T-helper 2 cell treated with Interferon-gamma antibody and Interleukin-4, amounts not matched to agents 5 μg/mL and 100 μg/mL, for 36 hours (primary cell): ENCODE measurements around the gene IL17B.

ENCODE experiments used
- DNase-seq: peaks from one replicate; pipeline ENCODE4 v3.0.0; 2021; ENCODE audit warnings: low spot score
- H3K27ac Mint-ChIP-seq: one replicate; pipeline ENCODE4 v1.8.0; 2021; ENCODE audit warnings: mild to moderate bottlenecking, mixed read lengths
- H3K27me3 Mint-ChIP-seq: one replicate; pipeline ENCODE4 v1.8.0; 2021; ENCODE audit warnings: low read depth, mixed read lengths
- H3K36me3 Mint-ChIP-seq: one replicate; pipeline ENCODE4 v1.8.0; 2021; ENCODE audit warnings: low read depth, mixed read lengths
- H3K4me1 Mint-ChIP-seq: one replicate; pipeline ENCODE4 v1.8.0; 2021; ENCODE audit warnings: low read depth, mixed read lengths
- H3K4me3 Mint-ChIP-seq: one replicate; pipeline ENCODE4 v1.8.0; 2022; ENCODE audit warnings: mild to moderate bottlenecking, moderate library complexity, mixed read lengths
- H3K9me3 Mint-ChIP-seq: one replicate; pipeline ENCODE4 v1.8.0; 2021; ENCODE audit warnings: mixed read lengths

IL17B gene, protein sequence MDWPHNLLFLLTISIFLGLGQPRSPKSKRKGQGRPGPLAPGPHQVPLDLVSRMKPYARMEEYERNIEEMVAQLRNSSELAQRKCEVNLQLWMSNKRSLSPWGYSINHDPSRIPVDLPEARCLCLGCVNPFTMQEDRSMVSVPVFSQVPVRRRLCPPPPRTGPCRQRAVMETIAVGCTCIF

DNA sequence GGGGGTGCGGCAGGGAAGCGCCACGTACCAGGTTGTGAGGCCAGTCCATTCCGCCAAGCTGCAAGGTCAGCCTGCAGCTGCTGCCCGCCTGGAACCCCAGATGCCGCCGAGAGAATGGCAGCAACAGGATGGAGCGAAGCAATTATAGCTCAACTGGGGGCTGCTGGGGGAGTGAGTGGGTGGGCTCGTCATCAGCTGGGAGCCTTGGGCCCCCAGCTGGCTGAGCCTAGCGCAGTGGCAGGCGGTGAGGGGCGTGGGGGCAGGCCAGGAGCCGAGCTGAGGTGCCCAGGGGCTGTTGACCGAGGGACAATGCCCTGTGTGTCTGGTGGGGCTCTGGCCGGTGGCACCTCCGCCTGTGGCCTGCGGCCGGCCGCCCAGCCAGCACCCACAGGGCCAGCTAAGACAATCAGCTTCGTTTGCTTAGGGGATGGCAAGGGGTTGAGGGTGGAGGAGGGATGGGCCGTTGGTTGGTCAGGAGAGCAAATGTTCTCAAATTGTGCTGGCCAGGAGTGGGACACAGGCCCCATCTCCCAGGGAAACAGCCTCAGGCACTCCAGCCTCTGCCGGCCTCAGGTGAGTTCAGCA is at the start of gene IL17B:
TSS of gene IL17B (minus strand) at position 116 of the 585 bp plus-strand sequence. CDS start at position 49, 67 bp downstream.
- no peaks in the 10 kb centered on the region for H3K4me1 Mint-ChIP-seq
- no peaks in the 10 kb centered on the region for H3K27me3 Mint-ChIP-seq
- no peak for DNase-seq
- H3K4me3 Mint-ChIP-seq: no peak within 1 kb of the TSS
- H3K36me3 Mint-ChIP-seq: no peaks in the 10 kb centered on the region
- no peaks in the 10 kb centered on the region for H3K9me3 Mint-ChIP-seq
- peak within 1 kb of the TSS; percentile 31 for H3K27ac Mint-ChIP-seq

DNA sequence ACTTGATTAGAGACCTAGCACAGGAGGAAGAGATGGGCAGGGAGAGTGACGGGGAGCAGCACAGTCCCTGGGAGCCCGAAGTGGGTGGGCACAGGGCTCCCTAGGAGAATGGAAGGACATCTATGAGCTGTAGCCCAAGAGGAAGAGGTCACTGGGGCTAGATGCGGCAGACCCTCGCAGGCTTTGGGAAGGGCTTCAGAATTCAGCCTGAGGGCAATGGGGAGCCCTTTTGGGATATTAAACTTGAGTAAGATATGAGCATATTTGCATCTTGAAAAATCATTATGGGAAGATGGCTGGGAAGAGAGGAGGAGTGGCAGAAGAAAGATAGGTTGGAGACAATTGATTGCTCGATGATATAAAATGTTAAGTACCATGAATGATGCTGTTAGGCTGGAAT is 48.9 kb upstream of the IL17B start:
- Mint-ChIP-seq H3K36me3 (no peaks in the 10 kb centered on the region), H3K4me3 (no peak overlapping the region), H3K9me3 (no peaks in the 10 kb centered on the region), H3K27ac (no peak overlapping the region), H3K4me1 (peaks cover 12% of the 10 kb centered on the region), H3K27me3 (peaks cover 4% of the 10 kb centered on the region)
- DNase-seq: no peak

DNA sequence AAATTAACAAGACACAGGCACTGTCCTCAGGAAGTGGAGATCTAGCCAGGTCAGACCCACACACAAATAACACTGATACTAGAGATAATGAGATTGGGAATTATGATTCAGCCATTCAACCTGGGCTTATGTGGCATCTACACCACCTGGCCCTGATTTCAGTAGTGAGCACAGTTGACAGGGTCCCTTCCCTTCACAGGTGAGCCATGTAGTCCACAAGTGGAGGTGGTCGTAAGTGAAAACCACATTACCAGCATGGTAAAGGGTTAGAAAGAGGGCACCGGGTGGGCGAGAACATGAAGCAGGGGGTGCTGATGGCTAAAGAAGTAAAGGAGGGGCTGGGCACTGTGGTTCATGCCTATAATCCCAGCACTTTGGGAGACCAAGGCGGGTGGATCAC is 48.3 kb upstream of the IL17B start:
- H3K9me3 Mint-ChIP-seq: no peaks in the 10 kb centered on the region
- H3K4me1 Mint-ChIP-seq: peaks cover 12% of the 10 kb centered on the region
- H3K36me3 Mint-ChIP-seq: no peaks in the 10 kb centered on the region
- no peak overlapping the region for H3K4me3 Mint-ChIP-seq
- no peak overlapping the region for H3K27ac Mint-ChIP-seq
- H3K27me3 Mint-ChIP-seq: peaks cover 4% of the 10 kb centered on the region
- no peak for DNase-seq

DNA sequence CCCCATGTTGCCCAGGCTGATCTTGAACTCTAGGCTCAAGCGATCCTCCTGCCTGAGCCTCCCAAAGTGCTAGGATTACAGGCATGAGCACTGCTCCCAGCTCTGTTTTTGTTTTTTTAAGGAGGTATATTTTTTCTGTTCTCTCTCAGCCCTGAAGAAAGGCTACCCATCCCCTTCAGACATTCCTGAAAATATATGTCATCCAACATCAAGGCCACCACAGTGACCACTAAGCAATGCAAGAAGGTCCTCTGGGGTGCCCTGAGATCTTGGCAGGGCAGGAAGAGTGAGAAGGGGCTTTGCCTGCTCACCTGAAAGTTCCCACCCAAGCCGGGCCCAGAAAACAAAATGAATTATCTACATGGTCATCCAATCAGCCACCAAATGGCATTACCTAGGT is 47.8 kb upstream of the IL17B start:
- Mint-ChIP-seq H3K27ac (no peak overlapping the region), H3K4me3 (no peak overlapping the region), H3K27me3 (peaks cover 7% of the 10 kb centered on the region), H3K9me3 (no peaks in the 10 kb centered on the region), H3K4me1 (peaks cover 12% of the 10 kb centered on the region), H3K36me3 (no peaks in the 10 kb centered on the region)
- no peak for DNase-seq

DNA sequence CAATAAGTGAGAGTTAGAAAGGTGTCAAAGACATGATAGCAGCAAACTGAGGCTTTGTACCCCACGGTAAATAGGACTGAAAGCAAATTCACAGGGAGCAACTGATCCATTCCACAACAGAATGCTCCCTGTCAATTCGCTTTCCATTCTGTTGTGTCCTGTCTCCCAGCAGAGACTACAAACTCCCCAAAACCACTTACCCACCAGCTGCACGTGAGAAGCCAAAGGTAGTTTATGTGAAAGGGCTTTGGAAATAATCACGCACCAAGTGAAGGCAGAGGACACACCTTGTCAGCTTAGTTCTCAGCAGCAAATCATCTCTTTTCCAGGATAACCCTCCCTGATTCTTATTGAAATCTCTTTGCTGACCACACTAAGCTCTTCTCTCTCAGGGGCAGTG is 46.6 kb upstream of the IL17B start:
- no peak for DNase-seq
- H3K4me3 Mint-ChIP-seq: no peak overlapping the region
- no peaks in the 10 kb centered on the region for H3K36me3 Mint-ChIP-seq
- H3K4me1 Mint-ChIP-seq: peaks cover 6% of the 10 kb centered on the region
- H3K27ac Mint-ChIP-seq: no peak overlapping the region
- no peaks in the 10 kb centered on the region for H3K9me3 Mint-ChIP-seq
- H3K27me3 Mint-ChIP-seq: peaks cover 8% of the 10 kb centered on the region

DNA sequence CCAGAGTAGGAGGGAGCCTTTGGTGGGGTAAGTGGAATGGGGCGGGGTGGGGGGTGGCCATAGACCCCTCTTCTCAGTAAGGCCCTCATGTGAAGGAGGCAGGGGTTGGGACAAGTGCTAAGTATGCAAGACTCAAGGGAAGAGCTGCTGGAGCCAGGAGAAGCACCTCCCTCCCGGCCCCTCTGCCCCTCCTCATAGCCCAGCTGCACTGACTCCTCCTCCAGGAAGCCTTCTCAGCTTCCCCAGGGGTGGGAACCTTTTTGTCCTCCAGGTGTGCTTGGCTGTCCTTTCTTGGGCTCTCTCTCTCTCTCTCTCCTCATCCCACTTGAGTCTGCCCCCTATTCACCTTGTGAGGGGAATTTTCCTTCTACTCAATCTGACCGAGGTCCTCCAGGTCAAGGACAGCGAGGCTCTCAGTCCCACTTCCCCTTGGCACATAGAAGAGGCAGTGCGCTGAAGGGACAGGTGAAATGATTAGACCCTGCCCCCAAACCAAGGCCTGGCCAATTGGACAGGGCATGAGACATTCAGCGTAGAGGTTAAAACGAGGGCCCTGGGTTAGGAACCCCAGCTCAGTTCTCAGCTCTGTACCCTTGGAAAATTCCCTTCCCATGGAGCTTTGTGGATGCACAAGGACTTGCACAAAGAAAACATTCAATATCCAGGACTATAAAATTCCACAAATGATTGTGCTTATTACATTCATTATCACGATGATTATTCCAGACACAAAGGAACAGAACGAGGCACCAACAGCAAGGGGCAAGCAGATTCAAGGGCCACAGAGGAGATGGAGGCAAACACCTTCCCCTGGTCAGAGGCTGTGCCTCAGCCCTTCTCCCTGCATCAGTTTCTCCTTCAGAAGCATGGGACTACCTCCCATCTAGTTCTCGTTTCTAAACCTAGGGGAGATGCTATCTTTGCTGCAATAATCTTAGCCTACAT is 45.6 kb upstream of the IL17B start:
- Mint-ChIP-seq H3K36me3 (no peaks in the 10 kb centered on the region), H3K4me1 (peaks cover 2% of the 10 kb centered on the region)

DNA sequence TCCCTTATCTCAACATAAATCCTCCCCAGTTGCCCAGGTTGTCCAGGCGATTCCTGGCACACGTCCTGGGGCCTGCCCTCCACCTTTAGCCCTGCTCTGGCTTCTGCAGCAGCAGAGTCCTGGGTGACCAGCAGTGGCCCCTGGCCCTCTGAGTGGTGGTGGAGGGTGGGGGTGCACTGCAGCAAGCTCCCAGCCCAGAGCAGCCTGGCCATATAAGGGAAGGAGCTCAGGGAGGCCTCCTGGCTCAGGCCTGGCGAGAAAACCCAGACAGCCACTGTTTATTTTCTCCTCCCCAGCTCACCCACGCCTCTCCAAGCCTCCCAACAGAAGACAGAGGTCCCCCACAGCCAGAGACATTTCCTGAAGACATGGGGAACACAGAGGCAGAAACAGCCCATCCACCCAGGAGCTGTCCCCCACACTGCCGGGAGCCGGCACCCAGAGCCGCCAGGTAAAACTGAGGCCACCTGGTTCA is 44.7 kb upstream of the IL17B start:
- peaks cover 8% of the 10 kb centered on the region for H3K27me3 Mint-ChIP-seq
- H3K9me3 Mint-ChIP-seq: no peaks in the 10 kb centered on the region
- H3K4me1 Mint-ChIP-seq: no peaks in the 10 kb centered on the region
- DNase-seq: no peak
- H3K27ac Mint-ChIP-seq: no peak overlapping the region
- no peaks in the 10 kb centered on the region for H3K36me3 Mint-ChIP-seq
- H3K4me3 Mint-ChIP-seq: no peak overlapping the region

More for the DNA sequence above, 45.6 kb upstream of the IL17B start:
- Mint-ChIP-seq H3K4me3 (no peak overlapping the region), H3K27me3 (peaks cover 8% of the 10 kb centered on the region), H3K9me3 (no peaks in the 10 kb centered on the region), H3K27ac (no peak overlapping the region)
- DNase-seq: no peak

DNA sequence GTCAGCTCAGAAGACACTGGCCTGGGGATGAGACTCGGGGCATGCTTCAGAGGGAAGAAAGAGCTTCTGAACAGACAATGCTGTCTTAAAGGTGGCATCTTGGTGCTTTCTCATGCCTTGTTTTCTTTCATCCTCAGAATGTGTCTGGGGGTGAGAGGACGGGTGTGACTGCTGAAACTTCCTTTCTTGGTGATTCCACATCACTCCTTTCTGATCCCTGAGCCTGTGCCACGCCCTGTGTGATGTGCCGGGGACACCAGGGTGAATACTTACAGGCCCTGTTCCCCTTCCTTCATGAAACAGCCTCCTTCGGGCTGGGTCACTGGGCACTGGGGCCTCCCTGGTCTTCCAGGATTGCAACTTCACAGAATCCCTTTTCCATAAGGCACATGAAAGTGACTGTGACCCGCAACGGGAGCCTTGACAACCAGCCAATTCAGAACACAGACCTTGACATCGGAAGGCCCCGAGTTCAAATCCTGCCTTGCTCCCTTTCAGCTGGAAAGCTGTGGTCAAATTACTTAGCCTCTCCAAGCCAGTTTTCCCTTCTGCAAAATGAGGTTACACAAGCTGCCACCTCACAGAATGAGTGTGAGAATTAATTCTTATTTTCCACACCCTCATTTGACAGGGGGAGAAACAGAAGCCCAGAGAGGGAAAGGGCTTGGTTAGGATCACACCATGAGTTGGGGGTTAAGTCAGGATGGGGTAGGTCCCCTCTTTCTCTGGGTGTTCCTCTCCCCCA is 44.1 kb upstream of the IL17B start:
- H3K4me3 Mint-ChIP-seq: no peak overlapping the region
- no peak overlapping the region for H3K27ac Mint-ChIP-seq
- H3K9me3 Mint-ChIP-seq: no peaks in the 10 kb centered on the region
- H3K36me3 Mint-ChIP-seq: no peaks in the 10 kb centered on the region
- peaks cover 8% of the 10 kb centered on the region for H3K27me3 Mint-ChIP-seq
- no peaks in the 10 kb centered on the region for H3K4me1 Mint-ChIP-seq
- DNase-seq: no peak

DNA sequence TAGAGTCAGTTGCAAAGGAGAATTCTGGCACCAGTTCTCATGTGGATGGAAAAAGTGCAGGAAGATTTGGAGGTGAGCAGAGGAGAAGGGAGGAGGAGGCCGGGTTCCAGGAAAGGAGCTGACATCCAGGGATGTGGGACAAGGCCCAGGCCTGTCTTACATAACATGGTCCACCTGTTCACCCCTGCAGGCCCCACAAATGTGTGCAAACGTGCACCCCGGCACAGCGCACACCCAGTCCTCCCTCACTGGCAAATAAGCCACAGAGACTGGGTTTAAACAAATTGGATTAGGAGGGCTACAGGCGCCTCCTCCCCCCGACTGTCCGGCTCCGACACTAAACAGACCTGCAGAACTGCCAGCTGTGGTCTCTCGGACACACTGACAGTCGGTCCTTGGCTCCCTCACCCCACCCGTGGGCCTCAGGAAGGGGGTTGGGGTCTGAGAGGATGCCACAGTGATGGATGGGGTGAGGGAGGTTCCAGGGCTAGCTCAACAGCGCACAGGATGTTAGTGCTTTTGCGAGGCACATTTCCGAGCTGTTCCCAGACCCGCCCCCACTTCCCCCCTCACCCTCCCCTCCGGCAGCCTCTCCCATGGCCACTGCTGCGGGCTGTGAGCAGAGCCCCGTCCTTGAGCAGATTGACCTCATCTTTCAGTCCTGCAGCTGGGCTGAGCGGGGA is 43.4 kb upstream of the IL17B start:
- Mint-ChIP-seq H3K36me3 (no peaks in the 10 kb centered on the region), H3K27ac (no peak overlapping the region), H3K9me3 (no peaks in the 10 kb centered on the region), H3K4me1 (no peaks in the 10 kb centered on the region), H3K27me3 (peaks cover 8% of the 10 kb centered on the region), H3K4me3 (no peak overlapping the region)
- DNase-seq: no peak

DNA sequence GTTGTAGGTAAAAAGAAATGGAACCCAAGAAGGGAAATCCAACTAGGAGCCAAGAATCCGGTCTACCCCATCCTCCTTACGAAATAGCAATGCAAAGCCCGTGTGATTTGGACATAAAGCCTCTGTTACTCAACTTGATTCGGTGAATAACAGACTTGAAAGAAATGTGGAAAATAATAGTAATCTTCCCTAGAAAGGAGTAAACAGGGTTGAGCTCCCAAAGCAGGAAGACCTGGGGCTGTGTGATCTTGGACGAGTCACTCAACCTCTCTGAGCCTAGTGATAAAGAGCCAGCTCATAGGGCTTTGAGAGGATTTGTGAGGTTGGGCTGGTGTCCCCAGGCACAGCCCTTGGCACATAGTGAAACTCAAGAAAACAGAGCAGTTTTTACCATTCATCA is 42.7 kb upstream of the IL17B start:
- H3K27me3 Mint-ChIP-seq: peaks cover 3% of the 10 kb centered on the region
- no peak for DNase-seq
- H3K4me3 Mint-ChIP-seq: no peak overlapping the region
- H3K27ac Mint-ChIP-seq: no peak overlapping the region
- no peaks in the 10 kb centered on the region for H3K36me3 Mint-ChIP-seq
- no peaks in the 10 kb centered on the region for H3K9me3 Mint-ChIP-seq
- no peaks in the 10 kb centered on the region for H3K4me1 Mint-ChIP-seq

DNA sequence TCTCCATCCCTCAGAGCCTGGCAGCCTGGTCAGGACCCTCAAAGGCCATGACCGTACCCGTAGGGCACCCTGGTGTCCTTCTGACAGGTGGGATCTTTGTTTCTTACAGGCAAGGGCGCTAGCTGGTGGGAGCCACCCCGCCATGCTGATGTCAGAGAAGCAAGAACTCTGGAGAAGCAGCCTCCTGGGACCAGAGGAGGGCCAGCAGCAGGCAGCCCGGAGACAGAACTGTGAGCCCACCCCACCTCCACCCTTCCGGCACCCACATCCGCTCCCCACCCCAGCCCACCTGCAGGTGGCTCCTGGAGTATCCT is 42.2 kb upstream of the IL17B start:
- Mint-ChIP-seq H3K27me3 (peaks cover 3% of the 10 kb centered on the region), H3K4me3 (no peak overlapping the region), H3K4me1 (no peaks in the 10 kb centered on the region), H3K9me3 (no peaks in the 10 kb centered on the region), H3K36me3 (no peaks in the 10 kb centered on the region), H3K27ac (no peak overlapping the region)
- DNase-seq: no peak

DNA sequence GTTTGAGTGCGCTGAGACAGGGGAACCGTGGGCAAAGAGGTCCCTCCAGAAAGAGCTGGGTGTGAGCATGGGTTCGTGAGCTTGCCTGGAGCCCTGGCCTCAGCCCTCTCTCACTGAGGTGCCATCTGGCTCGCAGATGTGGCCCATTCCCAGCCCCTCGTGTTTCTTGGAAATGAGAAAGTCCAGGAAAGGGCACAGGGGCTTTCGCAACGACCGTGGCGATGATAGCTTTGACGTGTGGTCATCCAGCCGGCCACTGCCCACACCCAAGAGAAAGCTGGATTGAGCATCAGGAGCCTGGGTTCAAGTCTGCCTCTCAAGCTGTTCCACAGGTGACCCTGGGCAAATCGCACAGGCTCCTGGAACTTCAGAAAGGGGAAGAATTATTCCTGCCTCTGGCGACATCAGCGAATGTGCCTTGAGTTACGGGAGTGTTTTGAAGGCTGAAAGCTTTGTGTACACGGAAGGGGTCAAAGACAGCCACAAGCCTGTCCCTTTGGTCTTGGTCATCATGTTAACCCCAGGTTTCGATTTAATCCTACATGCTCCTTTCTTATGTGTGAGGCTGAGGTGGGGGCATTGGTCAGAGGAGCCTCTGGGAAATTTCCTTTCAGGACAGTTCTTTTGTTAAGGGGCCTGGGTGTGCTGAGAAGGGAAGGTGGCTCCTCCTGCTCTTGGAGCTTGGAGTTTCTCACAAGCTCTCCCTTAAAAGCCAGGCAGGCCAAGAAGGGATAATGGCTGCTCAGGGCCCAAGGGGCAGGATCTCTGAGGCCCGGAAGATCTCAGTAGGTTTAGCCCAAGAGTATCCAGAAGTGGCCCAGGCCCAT is 41.7 kb upstream of the IL17B start:
- Mint-ChIP-seq H3K36me3 (no peaks in the 10 kb centered on the region), H3K9me3 (no peaks in the 10 kb centered on the region), H3K4me3 (no peak overlapping the region), H3K27me3 (peaks cover 3% of the 10 kb centered on the region), H3K4me1 (no peaks in the 10 kb centered on the region), H3K27ac (no peak overlapping the region)
- no peak for DNase-seq
